AG09309 (cell line): ENCODE results near the gene PSPH.

ENCODE experiments used
- DNase-seq: peaks from one replicate; pipeline ENCODE4 v3.0.0-alpha.2; 2010; ENCODE audit warnings: low read depth
- H3K4me3 ChIP-seq: 2 replicates; pipeline ENCODE4 v1.5.1; 2011; ENCODE audit warnings: mild to moderate bottlenecking, low read depth, low read length, moderate library complexity; ENCODE audit not compliant: control insufficient read depth
- CTCF ChIP-seq: IDR thresholded peaks from 2 replicates; pipeline ENCODE4 v1.5.1; 2011; ENCODE audit warnings: mild to moderate bottlenecking, low read depth, low read length, inconsistent platforms; ENCODE audit not compliant: insufficient read depth, control insufficient read depth; ENCODE audit errors: missing control alignments

The PSPH gene

GRCh38 chr7:55964261-55965099 lies 86.8 kb downstream of the PSPH start, which contains the start of gene NIPSNAP2:
TSS of gene NIPSNAP2 (plus strand) at chr7:55964585. CDS start at chr7:55964610, 25 bp downstream.
- peak; percentile 38 for TF ChIP-seq CTCF

DNA sequence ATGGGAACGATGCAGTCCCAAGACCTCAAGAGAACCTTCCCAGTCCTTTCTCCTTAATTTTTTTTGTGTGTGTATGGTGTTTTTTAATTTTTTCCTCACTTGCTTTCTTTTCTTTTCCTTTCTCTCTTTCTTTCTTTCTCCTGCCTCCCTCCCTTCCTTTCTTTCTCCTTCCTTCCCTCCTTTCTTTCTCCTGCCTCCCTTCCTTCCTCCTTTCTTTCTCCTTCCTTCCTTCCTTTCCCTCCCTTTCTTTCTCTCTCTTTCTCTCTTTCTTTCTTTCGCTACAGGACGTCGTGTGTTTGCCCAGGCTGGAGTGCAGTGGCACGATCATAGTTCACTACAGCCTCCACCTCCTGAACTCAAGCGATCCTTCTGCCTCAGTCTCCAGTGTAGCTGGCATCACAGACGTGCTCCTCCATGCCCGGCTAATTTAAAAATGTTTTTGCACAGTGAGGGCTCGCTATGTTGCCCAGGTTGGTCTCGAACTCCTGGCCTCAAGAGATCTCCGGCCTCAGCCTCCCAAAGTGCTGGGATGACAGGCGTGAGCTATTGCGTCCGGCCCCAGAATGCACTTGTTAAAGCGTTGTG lies 87.6 kb downstream of the PSPH start:
- TF ChIP-seq CTCF, result no peak
- no peak for DNase-seq
- H3K4me3 ChIP-seq, result peak overlapping the region; percentile 52

More at GRCh38 chr7:55964261-55965099, 86.8 kb downstream of the PSPH start, which contains the start of gene NIPSNAP2:
- no peak for DNase-seq
- H3K4me3 ChIP-seq, result peak within 1 kb of the TSS; percentile 52

DNA sequence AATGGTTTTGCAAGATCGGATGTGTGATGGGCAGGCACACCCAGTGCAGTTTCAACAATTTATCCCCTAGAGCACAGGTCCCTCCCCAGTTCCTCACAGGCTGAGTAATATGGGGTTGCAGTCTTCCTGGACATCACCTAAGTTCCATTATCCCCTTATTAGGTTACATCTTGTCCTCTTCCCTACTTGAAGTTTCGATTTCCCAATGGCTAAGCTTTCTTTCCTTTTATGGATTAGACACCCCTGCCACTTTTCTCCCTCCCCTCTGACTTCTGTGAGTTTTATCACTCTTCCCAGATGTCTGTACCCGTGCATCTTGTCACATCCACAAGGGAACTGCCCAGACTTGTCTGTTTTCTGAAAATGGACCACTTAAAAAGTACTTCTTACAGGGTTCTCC lies 89.2 kb downstream of the PSPH start:
- no peak for DNase-seq

More for the DNA sequence above, 89.2 kb downstream of the PSPH start:
- no peak for TF ChIP-seq CTCF
- no peak overlapping the region for H3K4me3 ChIP-seq
